ENCODE results near the gene SCRN3.

DNA sequence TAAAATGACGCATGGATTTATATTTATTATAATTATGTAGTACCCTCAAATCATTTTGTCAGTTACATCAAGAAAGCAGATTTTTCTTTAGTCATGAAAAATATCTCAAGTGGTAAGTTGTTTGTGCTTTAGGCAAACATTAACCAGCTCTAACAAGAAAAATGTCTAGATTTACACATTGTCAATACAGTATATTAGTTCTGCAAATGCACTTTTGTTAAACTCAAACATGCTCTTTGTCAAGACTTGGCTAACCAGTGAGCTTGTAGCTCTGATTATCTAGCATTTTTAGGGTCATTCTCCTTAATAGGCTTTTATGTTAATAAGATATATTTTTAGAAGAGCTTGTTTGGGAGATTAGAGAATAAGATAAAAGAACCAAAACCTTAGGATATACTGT lies 32.7 kb downstream of the SCRN3 start:
- TF ChIP-seq POLR2A (IDR thresholded peaks at IDR 0.05; ENCODE audit: low read length) (no peak), GATA1 (IDR thresholded peaks at IDR 0.05; ENCODE audit: low read depth, low read length) (no peak)

Data from erythroblast (primary cell).